Epithelial cell of esophagus (primary cell): ENCODE data around the gene ROBO1.

Experiments
- DNase-seq: peaks from one replicate; pipeline ENCODE4 v3.0.0; 2010; ENCODE audit warnings: low read depth
- H3K4me3 ChIP-seq: 2 replicates; pipeline ENCODE4 v1.5.1; 2011; ENCODE audit warnings: mild to moderate bottlenecking, low read length, control low read depth
- TF ChIP-seq, protein P1 (sequence below): IDR thresholded peaks from 2 replicates; pipeline ENCODE4 v1.5.1; 2011; ENCODE audit warnings: low read depth, mild to moderate bottlenecking, low read length, control low read depth, inconsistent platforms; ENCODE audit not compliant: insufficient read depth; ENCODE audit errors: missing control alignments

The ROBO1 gene

DNA sequence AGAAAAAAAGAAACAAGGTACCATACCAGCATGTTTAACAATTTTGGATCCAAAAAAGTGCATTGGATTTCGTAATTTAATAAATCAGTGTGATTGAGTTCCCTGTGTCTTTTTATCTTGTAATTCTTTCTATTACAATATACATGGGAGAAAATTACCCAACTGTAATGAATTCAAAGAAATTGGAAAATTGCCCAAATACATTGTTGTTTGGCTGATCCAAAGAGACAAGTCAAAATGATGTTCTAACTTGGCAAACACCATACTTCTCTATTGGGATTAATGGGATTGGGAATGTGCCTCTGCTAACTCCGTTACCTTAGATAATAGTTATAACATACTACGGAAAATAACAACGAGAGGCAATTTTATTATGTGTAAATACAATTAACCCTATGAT is 1097.1 kb downstream of the ROBO1 start:
- no peak overlapping the region for H3K4me3 ChIP-seq
- TF ChIP-seq, protein P1, sequence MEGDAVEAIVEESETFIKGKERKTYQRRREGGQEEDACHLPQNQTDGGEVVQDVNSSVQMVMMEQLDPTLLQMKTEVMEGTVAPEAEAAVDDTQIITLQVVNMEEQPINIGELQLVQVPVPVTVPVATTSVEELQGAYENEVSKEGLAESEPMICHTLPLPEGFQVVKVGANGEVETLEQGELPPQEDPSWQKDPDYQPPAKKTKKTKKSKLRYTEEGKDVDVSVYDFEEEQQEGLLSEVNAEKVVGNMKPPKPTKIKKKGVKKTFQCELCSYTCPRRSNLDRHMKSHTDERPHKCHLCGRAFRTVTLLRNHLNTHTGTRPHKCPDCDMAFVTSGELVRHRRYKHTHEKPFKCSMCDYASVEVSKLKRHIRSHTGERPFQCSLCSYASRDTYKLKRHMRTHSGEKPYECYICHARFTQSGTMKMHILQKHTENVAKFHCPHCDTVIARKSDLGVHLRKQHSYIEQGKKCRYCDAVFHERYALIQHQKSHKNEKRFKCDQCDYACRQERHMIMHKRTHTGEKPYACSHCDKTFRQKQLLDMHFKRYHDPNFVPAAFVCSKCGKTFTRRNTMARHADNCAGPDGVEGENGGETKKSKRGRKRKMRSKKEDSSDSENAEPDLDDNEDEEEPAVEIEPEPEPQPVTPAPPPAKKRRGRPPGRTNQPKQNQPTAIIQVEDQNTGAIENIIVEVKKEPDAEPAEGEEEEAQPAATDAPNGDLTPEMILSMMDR: no peak
- DNase-seq: no peak

GRCh38 chr3:78670094-78670493 is 1097.7 kb downstream of the ROBO1 start:
- TF ChIP-seq, protein P1: no peak

GRCh38 chr3:78668302-78668701 is 1099.5 kb downstream of the ROBO1 start:
- TF ChIP-seq, protein P1: no peak
- no peak overlapping the region for H3K4me3 ChIP-seq
- peak; percentile 25 for DNase-seq

More at GRCh38 chr3:78670094-78670493, 1097.7 kb downstream of the ROBO1 start:
- no peak for DNase-seq
- H3K4me3 ChIP-seq: no peak overlapping the region

DNA sequence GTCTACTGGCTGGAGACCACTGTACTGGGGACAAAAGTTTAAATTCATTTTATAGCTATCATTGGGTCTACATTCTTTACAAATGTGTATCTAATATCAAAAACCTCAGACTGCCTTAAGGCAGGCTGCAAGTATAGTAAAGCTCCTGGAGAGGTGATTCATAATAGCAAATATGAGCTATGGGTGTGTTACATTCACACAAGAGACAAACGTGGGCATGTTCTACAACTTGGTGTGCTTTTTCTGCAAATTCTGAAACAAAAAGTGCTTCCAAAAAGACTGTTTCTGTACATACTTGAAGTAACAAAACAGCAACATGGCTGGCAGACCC is 1101.4 kb downstream of the ROBO1 start:
- DNase-seq: peak; percentile 85
- H3K4me3 ChIP-seq: no peak overlapping the region
- TF ChIP-seq, protein P1: no peak

GRCh38 chr3:78665776-78666469 is 1101.9 kb downstream of the ROBO1 start:
- TF ChIP-seq, protein P1: no peak
- no peak overlapping the region for H3K4me3 ChIP-seq
- DNase-seq: no peak

- H3K4me3 ChIP-seq: no peak overlapping the region
- no peak for DNase-seq
- TF ChIP-seq, protein P1: no peak
Measured at GRCh38 chr3:78665101-78665500, 1102.7 kb downstream of the ROBO1 start.

DNA sequence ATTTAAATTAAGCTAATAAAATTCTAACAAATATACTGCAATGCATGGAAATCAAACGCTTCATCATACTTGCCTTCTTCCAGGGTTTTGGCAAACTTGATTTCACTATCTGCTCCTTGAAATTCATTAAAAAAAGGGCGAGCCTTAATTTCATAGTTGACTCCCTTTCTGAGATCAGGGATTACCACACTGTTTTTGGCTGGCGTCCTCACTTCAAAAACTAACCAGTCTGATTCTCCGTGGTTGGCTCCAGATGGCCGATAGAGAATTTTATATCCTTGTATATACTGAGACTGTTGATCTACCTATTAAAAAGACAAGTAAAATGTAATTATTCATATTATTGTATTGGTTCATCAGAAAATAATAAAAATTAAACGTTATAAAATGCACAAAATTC is 1106.8 kb downstream of the ROBO1 start:
- no peak for DNase-seq
- TF ChIP-seq, protein P1: no peak
- H3K4me3 ChIP-seq: no peak overlapping the region
